Left kidney (tissue), 2 donors: ENCODE measurements around the gene KDM2A. TPM values are rescaled to one million over a fixed set of nuclear protein-coding genes. Genes with fewer than 3 reads are reported as not detected.
"Not testable (repeated sequence)": the region's sequence is repeated elsewhere in the genome, so short reads cannot be mapped to it uniquely, and the experiment has no call there.

Source experiments
- DNase-seq: peaks from one replicate; pipeline ENCODE4 v3.0.0-alpha.2; 2013
- polyA plus RNA-seq: library from polyadenylated mRNA; unstranded; fragments of 120-200 nt; gene quantifications from one replicate; pipeline ENCODE4 v1.2.1, GENCODE V29; 2013; ENCODE audit not compliant: insufficient read length

The KDM2A gene
- polyA plus RNA-seq, 1 donor = 87.2 TPM

DNA sequence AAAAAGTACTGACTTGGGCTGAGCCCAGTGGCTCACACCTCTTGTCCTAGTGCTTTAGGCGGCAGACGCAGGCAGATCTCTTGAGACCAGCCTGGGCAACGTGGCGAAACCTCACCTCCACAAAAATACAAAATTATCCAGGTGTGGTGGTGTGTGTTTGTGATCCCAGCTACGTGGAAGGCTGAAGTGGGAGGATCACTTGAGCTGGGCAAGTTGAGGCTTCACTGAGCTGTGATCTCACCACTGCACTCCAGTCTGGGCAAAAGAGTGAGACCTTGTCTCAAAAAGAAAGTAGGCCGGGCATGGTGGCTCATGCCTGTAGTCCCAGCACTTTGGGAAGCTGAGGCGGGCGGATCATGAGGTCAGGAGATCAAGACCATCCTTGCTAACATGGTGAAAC is 115.5 kb downstream of the KDM2A start:
- not testable (repeated sequence) for DNase-seq

- no peak for DNase-seq
Observed at GRCh38 chr11:67237574-67237973, 118.5 kb downstream of the KDM2A start.

- no peak for DNase-seq
Observed at GRCh38 chr11:67238894-67239782, 120.1 kb downstream of the KDM2A start.

DNA sequence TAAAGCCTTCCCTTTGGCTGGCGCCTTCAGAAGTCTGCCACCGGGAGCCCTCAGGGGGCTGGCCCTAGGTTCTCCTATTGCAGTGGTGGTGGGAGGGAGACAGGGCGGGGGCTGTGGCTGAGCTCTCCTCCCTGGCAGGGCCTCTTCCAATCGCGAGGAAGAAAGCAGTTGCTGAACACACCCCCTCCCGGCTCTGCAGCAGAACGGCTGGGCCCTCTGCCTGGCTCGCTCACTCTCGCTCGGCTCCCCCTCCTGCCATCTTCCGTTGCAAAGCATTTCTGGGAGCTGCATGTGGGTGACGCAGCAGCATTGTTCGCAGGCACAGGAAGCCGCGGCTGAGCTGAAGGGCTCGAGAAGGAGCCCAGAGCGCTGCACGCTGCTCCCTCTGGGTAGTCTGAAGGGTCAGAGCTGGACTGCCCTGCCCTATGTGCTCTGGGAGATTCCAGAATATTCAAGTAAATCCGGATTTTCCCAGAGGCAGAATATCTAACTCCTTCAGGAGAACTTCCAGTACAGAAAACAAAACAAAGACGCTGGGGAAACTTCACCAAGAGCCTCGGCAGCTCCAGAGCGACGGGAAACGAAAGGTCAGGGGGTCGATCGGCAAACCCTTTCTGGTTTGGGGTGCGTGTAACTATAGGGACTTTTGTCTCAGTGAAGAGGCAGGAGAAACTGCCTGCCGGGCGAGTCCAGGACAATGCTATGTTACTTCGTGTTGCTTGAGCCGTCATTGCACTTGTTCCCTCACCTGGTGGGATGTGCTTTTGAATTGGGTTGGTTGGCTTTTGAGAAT is 120.9 kb downstream of the KDM2A start:
- peak; percentile 95 for DNase-seq

GRCh38 chr11:67240576-67241389 is 121.7 kb downstream of the KDM2A start:
- peak; percentile 47 for DNase-seq

- DNase-seq = no peak
Observed at GRCh38 chr11:67242548-67242947, 123.5 kb downstream of the KDM2A start.

- DNase-seq = no peak
Observed at GRCh38 chr11:67243051-67243450, 124.0 kb downstream of the KDM2A start.

DNA sequence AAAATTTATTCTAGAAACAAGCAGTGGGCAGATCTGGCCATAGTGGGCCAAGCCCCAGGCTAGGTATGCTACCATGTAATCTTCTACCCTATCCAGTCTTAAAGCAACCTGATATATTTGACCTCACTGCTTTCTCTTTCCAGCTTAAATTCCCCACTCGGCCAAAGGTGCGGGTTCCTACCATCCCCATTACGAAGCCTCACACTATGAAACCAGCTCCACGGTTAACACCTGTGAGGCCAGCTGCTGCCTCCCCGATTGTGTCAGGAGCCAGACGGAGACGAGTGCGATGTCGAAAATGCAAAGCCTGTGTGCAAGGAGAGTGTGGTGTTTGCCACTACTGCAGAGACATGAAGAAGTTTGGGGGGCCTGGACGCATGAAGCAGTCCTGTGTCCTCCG is 126.0 kb downstream of the KDM2A start:
- no peak for DNase-seq

DNA sequence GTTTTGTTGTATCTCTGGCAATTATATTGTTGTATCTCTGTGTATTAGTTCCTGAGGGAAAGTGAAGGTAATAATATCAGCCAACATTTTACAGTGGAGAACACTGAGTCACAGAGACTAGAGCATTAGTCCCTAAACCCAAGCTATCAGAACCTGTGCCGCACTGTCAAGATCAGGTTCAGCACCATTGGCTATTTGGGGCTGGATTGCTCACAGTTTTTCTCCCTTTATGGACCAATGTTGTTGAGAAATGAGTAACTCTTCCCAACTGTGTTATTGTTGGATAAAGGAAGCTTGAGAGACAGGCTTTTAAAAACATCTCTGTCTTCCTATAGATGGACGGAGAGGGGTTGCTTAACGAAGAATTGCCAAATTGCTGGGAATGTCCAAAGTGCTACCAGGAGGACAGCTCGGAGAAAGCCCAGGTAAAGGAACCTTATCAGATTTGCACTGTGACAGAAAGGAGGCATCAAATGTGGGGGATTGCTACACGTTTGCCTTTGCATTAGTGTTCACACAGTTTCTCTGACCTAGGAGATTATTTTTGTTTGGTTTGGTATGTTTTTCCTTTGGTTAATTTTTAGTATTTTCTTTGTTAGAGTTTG is 129.0 kb downstream of the KDM2A start:
- DNase-seq = no peak

DNA sequence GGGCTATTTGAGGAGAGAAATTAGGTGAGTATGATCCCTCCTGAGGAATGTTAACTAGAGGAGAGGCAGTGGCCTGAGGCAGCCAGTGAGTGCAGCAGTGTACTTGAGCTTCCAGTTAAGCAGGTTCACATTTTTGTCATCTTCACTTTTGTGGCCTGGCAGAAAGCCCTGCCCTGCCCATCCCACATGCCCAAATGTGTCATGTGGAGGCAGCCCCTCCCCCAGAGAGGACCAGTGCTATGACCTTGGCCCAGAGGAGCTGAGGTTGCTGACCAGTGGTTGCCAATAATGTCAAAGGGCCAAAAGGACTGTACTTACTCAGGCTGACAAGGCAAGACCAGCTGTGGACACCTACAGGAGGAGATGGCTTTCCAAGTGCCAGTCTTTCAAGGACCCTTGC is 129.6 kb downstream of the KDM2A start:
- no peak for DNase-seq

GRCh38 chr11:67250059-67251043 is 131.3 kb downstream of the KDM2A start:
- DNase-seq = no peak

DNA sequence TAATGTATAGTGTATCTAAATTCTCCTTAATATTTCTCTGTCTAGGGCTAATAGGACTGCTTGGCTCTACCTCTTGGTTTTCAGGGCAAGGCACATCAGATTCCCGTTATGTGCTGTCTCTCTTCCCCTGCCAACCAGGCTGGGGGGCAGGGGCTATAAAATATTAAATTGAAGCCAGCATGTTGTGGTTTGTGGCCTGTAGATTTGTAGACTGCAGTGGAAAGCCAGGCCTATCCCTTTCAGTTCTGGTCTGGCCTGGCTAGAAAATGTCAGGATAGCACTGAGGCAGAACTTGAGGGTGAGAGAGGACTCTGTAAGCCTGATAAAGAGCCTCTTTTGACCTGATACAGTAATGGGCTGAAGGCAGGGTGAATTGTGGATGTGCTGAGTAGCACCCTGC is 132.8 kb downstream of the KDM2A start:
- DNase-seq = no peak

GRCh38 chr11:67252831-67253239 is 133.8 kb downstream of the KDM2A start:
- DNase-seq = no peak

GRCh38 chr11:67253872-67254624 is 135.0 kb downstream of the KDM2A start:
- no peak for DNase-seq

GRCh38 chr11:67254798-67255197 is 135.7 kb downstream of the KDM2A start:
- DNase-seq = no peak

GRCh38 chr11:67255353-67255752 is 136.3 kb downstream of the KDM2A start:
- no peak for DNase-seq

DNA sequence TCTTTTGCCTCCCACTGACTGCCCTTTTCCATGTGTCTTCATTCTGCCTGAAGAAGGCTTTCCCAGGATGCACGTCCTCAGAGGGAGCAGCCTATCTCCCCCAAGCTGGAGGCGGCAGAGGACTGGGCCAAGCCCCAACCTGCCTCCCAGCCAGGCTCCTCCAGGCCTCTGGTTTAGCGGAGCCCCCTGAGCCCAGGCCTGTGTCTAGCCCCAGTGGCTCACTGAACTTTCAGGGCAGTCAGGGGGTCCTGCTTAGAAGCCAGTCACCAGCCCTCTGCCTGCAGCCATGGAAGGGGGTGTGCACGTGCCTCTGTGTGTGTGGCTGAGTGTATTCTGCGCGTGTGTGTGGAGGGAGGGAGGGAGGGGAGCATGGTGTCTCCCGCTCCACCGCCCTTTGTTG is 136.8 kb downstream of the KDM2A start:
- no peak for DNase-seq

DNA sequence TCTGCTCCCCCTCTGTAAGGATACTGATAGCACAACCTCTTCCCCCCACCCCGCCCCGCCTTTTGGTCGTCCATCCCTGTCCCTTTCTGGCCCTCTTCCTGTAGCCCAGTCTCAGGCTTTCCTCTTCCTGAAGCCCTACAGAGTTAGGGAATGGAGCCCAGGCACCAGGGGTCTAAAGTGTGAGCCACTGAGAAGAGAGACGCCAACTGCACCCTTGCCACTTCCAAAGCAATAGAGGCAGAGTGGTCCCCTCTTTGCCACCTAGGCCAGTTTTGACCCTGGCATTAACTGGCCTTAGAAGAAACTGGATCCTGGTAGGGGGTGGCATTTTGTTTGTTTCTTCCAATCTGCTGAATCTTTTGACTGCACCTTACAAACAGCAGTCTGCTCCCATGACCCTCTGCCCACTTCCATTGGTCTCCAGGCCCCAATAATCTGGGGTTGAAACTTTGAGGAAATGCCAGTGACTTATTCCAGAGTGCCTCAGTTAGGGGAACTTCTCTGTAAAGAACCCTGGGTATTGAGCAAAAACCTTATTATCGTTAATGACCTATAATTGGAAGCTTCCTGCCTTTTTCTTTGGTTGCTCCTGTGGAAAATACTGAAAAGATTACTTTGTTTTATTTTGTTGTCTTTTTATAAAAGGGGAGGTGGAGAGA is 137.5 kb downstream of the KDM2A start:
- no peak for DNase-seq

GRCh38 chr11:67260406-67260805 is 141.3 kb downstream of the KDM2A start:
- no peak for DNase-seq
